Measurements from ENCODE around the gene TMEM259. TPM values are rescaled to one million over a fixed set of nuclear protein-coding genes. Genes with fewer than 3 reads are reported as not detected.

The TMEM259 gene
- total RNA-seq, 6 experiments from 2014 or later = 82.6 to 180 (median 93.2) TPM

GRCh38 chr19:1010586-1011510 is 10.1 kb downstream of the TMEM259 start:
- Histone ChIP-seq H3K27me3 (no peaks in the 10 kb centered on the region), H3K4me3 (no peak overlapping the region), H3K4me1 (no peaks in the 10 kb centered on the region), H3K36me3 (peaks cover 0 to 47% (median 19%) of the 10 kb centered on the region in 4 donors), H3K9me3 (no peaks in the 10 kb centered on the region), H3K27ac (no peak overlapping the region)
- DNase-seq = peak in 1 of 3 donors; percentile 27
- ATAC-seq = no peak
- 71% methylated on average over 3 of the region's 56 CpGs for WGBS (ENCODE audit: insufficient coverage, low coverage, low lambda C conversion rate, missing lambda C conversion rate)
- TF ChIP-seq CTCF (IDR thresholded peaks at IDR 0.05) = no peak
- TF ChIP-seq POLR2A (IDR thresholded peaks at IDR 0.05) = no peak
- intact Hi-C loops (cut with DNase I) = no loop called here

- Histone ChIP-seq H3K4me1 (no peaks in the 10 kb centered on the region), H3K4me3 (no peak overlapping the region), H3K27ac (no peak overlapping the region), H3K27me3 (no peaks in the 10 kb centered on the region), H3K9me3 (no peaks in the 10 kb centered on the region), H3K36me3 (peaks cover 0 to 47% (median 19%) of the 10 kb centered on the region in 4 donors)
- TF ChIP-seq POLR2A (IDR thresholded peaks at IDR 0.05) (no peak), CTCF (IDR thresholded peaks at IDR 0.05) (no peak)
- intact Hi-C loops (cut with DNase I) = no loop called here
- WGBS (ENCODE audit: insufficient coverage, low coverage, low lambda C conversion rate, missing lambda C conversion rate) = no CpG with 5 or more reads among the region's 29 CpGs
- DNase-seq (no peak), ATAC-seq (no peak)
Measured at GRCh38 chr19:1009981-1010538, 10.9 kb downstream of the TMEM259 start.

- Histone ChIP-seq H3K9me3 (no peaks in the 10 kb centered on the region), H3K27ac (no peak overlapping the region), H3K4me1 (no peaks in the 10 kb centered on the region), H3K4me3 (no peak overlapping the region), H3K36me3 (peaks cover 0 to 47% (median 19%) of the 10 kb centered on the region in 4 donors), H3K27me3 (no peaks in the 10 kb centered on the region)
- TF ChIP-seq POLR2A (IDR thresholded peaks at IDR 0.05) = no peak
- TF ChIP-seq CTCF (IDR thresholded peaks at IDR 0.05) = no peak
- DNase-seq = peak in 1 of 3 donors; percentile 32
- ATAC-seq = peak; percentile 2 to 7 (median 4)
- intact Hi-C loops (cut with DNase I) = no loop called here
- WGBS (ENCODE audit: insufficient coverage, low coverage, low lambda C conversion rate, missing lambda C conversion rate) = 77% methylated on average over 4 of the region's 92 CpGs
Measured at GRCh38 chr19:1009041-1009980, 11.6 kb downstream of the TMEM259 start.

GRCh38 chr19:1008268-1009040 is 12.5 kb downstream of the TMEM259 start:
- H3K4me3 ChIP-seq = no peak overlapping the region
- ATAC-seq (no peak), DNase-seq (peak in 1 of 3 donors; percentile 19)
- intact Hi-C loops (cut with DNase I) = no loop called here
- peaks cover 0 to 42% (median 19%) of the 10 kb centered on the region in 4 donors for H3K36me3 ChIP-seq
- H3K27me3 ChIP-seq = no peaks in the 10 kb centered on the region
- H3K4me1 ChIP-seq = no peaks in the 10 kb centered on the region
- TF ChIP-seq POLR2A (IDR thresholded peaks at IDR 0.05) = no peak
- H3K9me3 ChIP-seq = no peaks in the 10 kb centered on the region
- WGBS (ENCODE audit: insufficient coverage, low coverage, low lambda C conversion rate, missing lambda C conversion rate) = 85% methylated on average over 22 of the region's 45 CpGs
- H3K27ac ChIP-seq = no peak overlapping the region
